ENCODE results near the gene FGF3.

DNA sequence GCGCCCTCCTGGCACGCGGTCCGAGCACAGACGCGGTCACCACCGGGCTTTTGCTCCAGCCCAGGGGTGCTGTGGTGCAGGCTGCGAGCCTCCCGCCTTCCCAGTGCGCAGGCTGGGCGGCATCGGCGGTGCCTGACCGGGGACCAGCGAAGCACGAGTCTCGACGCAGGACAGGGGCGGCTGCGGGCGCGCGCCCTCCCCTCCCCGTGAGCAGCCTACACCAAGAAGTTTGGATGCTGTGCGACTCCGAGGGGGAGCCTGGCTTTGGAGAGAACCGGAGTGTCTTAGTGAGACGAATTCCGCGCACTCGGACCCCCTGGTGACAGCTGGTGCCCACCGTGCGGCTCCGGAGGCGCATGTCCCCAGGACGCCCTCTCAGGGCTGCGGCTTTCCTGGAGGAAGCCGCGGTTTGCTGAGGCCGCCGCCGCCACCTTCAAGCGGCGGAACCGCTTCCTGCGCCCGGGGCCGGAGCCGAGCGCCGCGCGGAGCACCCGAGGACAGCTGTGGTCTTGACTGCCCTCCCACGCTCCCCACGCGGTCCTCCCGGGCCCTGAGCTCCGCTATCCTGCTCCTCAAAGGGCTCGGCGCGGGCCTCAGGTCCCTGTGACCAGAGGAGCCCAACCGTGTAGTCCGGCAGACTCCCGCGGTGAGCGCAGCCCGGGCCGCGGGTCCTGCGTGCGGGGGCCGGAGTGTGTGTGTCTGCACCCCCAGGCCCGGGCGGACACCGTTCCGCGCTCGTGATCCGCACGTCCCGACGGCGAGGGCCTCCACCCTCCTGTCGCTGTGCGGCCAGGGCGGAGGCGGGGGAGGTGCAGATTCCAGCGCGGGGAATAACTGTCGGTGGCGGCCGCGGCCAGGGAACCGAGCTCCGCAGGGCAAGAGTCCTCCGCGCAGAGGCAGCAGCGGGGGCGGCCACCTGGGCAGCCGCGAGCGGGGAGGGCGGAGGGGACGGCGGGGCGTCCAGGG is 1.7 kb downstream of the FGF3 start:
- TF ChIP-seq, protein P1, sequence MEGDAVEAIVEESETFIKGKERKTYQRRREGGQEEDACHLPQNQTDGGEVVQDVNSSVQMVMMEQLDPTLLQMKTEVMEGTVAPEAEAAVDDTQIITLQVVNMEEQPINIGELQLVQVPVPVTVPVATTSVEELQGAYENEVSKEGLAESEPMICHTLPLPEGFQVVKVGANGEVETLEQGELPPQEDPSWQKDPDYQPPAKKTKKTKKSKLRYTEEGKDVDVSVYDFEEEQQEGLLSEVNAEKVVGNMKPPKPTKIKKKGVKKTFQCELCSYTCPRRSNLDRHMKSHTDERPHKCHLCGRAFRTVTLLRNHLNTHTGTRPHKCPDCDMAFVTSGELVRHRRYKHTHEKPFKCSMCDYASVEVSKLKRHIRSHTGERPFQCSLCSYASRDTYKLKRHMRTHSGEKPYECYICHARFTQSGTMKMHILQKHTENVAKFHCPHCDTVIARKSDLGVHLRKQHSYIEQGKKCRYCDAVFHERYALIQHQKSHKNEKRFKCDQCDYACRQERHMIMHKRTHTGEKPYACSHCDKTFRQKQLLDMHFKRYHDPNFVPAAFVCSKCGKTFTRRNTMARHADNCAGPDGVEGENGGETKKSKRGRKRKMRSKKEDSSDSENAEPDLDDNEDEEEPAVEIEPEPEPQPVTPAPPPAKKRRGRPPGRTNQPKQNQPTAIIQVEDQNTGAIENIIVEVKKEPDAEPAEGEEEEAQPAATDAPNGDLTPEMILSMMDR (conservative IDR thresholded peaks at IDR 0.05), result no peak
- TF ChIP-seq ZFX (IDR thresholded peaks at IDR 0.05), result no peak

Measured in C4-2B (cell line).